ENCODE results near the gene HOMEZ.
"Not testable (repeated sequence)": the region's sequence is repeated elsewhere in the genome, so short reads cannot be mapped to it uniquely, and the experiment has no call there.

HOMEZ gene

DNA sequence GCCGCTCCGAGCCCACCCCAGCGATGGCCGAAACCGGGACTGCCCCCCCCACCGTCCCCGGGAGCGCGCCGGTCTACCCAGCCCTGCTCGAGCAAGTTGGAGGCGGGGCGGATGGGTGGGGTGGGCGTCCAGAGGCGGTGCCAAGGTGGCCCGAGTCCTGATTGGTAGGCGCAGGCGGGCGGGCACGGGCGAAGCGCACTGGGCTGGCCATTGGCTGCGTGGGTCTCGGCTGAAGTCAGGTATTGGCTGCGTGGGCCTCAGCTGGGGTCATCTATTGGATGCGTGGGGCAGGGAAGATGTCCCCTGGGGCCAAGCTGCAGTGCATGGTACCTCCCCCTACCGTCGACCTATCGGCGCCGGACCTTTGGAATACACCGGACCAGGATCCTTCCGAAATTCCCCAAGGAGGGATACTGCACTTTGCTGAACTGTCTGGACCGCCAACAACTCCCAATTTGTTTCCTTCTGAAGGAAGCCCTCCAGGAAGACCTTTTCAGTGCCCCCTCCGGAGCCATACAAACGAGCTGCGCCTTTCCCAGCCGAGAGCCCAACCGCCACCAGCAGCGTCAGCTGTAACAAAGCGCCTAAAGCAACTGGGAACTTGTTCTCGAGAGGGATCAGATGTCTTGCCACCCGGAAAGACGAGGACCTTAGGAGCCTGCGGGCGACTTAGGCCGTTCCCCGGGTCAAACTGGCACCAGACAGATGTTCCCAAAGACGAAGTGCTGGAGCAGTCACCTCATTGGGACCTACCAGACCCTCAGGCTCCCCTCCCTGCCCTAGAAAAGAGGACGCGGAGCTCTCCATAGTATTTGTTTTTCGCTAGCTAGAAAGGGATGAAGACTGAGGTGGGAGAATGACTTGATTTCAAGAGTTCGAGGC, at the start of gene HOMEZ:
Gene HOMEZ, minus strand, starts transcription at position 113 of the 882 bp plus-strand sequence. CDS start 180 bp downstream, outside the sequence.
- peak; percentile 93 for DNase-seq (ENCODE audit: low spot score)

- DNase-seq (ENCODE audit: low spot score) = no peak
Observed at GRCh38 chr14:23335623-23336022, 49.7 kb upstream of the HOMEZ start.

- DNase-seq (ENCODE audit: low spot score) = peak; percentile 74
Observed at GRCh38 chr14:23327947-23328744, 42.2 kb upstream of the HOMEZ start.

DNA sequence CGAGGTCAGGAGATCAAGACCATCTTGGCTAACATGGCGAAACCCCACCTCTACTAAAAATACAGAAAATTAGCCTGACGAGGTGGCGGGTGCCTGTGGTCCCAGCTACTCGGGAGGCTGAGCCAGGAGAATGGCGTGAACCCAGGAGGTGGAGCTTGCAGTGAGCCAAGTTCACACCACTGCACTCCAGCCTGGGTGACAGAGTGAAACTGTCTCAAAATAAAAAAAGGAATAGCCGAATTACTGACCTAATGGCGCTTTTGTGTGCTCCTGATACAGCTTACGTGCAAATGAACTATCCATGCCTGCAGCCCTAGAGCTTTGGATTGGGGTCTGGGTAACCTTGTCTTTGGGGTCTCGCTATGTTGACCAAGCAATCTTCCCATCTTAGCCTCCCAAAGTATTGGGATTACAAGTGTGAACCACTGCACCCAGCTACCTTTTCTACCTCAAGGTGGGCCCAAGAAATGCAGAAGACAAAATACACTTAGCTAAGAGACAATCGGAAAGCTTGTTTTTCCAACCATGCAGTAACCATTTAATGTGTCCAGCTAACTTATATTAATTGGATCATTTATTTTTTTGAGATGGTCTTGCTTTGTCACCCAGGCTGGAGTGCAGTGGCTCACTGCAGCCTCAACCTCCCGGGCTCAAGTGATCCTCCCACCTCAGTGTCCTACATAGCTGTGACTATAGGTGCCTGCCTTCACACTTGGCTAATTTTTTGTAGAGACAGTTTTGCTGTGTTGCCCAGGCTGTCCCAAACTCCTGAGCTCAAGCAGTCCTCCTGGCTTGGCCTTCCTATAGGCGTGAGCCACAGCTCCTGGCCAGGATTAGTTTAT, 40.8 kb upstream of the HOMEZ start:
- no peak for DNase-seq (ENCODE audit: low spot score)

DNA sequence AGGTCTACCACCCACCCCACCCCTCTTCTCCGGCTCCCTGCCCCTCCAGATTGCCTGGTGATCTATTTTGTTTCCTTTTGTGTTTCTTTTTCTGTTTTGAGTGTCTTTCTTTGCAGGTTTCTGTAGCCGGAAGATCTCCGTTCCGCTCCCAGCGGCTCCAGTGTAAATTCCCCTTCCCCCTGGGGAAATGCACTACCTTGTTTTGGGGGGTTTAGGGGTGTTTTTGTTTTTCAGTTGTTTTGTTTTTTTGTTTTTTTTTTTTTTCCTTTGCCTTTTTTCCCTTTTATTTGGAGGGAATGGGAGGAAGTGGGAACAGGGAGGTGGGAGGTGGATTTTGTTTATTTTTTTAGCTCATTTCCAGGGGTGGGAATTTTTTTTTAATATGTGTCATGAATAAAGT, 39.8 kb upstream of the HOMEZ start:
- DNase-seq (ENCODE audit: low spot score) = not testable (repeated sequence)

DNA sequence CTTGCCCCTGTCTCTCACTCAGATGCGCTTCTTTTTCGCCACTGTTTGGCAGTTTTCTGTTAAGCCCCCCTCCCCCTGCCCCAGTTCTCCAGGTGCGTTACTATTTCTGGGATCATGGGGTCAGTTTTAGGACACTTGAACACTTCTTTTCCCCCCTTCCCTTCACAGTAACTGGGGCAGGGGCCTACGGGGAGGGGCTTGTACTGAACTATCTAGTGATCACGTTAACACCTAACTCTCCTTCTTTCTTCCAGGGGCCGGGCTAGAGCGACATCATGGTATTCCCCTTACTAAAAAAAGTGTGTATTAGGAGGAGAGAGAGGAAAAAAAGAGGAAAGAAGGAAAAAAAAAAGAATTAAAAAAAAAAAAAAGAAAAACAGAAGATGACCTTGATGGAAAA, 39.1 kb upstream of the HOMEZ start:
- DNase-seq (ENCODE audit: low spot score) = no peak

DNA sequence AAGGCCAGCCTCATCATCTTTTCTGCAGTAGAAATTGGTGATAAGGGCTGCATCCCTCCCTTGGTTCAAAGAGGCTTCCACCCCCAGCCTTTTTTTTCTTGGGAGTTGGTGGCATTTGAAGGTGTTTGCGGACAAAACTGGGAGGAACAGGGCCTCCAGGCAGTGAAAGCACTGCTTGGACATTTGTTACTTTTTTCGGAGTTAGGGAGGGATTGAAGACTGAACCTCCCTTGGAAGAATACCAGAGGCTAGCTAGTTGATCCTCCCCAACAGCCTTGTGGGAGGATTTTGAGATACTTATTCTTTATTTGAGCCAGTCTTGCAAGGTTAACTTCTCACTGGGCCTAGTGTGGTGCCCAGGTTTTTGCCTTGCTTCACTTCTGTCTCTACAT, 38.5 kb upstream of the HOMEZ start:
- DNase-seq (ENCODE audit: low spot score) = no peak

DNA sequence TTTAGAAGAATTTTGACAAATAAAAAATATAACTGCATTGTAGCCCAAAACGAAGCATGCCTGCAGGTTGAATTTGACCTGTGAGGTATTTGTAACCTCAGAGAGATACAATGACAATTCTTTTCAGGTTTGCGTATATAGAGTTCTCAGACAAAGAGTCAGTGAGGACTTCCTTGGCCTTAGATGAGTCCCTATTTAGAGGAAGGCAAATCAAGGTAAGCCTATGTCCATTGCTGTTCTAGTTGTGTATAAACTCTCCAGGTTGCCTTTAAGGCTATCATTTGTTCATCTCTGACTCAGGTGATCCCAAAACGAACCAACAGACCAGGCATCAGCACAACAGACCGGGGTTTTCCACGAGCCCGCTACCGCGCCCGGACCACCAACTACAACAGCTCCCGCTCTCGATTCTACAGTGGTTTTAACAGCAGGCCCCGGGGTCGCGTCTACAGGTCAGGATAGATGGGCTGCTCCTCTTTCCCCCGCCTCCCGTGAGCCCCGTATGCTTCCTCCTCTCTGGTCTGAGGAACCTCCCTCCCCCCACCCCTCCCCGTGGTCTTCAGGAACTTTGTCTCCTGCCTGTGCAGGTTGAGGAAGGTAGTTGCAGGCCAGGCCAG, 38.0 kb upstream of the HOMEZ start:
- DNase-seq (ENCODE audit: low spot score) = no peak

GRCh38 chr14:23322568-23323517, 36.9 kb upstream of the HOMEZ start:
- no peak for DNase-seq (ENCODE audit: low spot score)

- DNase-seq (ENCODE audit: low spot score) = peak; percentile 46
Observed at GRCh38 chr14:23321572-23322547, 35.9 kb upstream of the HOMEZ start.

- DNase-seq (ENCODE audit: low spot score) = peak; percentile 96
Observed at GRCh38 chr14:23320584-23321571, 34.9 kb upstream of the HOMEZ start, which contains the start of gene PABPN1. Gene PABPN1, plus strand, starts transcription at chr14:23321457. Its CDS starts 13 bp downstream, at chr14:23321470.

DNA sequence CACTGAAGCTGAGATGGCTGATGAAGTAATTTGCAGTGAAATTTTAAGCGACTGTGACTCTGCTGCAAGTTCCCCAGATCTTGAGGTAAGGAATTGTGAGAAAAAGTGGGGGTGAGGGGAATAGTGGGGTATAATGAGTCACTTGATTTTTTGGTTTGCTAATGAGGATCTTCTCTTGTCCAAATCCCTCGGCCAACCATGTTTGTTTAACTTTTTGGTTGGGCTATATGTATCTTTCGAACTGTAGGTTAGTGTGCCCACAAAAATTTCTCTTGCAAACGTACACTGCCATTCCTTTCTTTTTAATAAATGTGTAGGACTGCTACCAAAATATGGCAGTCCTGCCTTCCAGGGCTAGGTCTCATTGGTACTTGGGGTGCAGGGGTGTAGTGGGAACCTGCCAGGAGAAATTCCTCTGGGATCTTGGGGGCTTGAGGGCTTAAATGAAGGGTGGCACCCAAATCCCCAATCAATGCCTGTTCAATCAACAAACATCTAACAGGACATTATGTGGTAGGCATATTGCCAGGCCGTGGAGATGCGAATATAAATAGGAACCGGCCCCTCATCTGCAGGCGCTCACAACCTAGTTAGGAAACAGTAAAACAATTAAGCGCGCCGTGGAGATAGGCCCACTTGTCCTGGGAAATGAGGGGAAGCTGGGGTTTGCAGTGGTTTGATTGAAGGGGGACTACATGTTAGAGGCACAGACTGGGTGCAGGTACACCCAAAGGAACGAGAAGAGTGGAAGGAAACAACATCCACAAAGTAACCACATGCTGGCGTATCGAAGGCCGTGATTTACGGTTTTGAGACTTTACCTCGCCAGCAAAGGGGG, 34.0 kb upstream of the HOMEZ start:
- DNase-seq (ENCODE audit: low spot score) = no peak

DNA sequence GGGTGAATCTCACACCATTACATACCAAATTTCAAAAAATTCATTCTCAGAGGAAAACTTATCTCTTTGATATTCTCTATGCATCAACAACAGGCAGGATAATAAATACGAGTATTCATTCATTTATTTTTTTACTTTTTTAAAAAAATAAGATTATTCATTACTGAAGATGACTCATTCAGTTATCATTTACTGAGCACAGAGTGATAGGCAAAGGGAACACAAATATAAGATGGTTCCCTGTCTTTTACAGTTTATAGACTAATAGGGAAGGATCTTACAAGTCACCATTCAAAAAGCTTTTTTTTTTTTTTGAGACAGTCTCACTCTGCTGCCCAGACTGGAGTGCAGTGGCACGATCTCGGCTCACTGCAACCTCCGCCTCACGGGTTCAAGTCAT, 30.4 kb upstream of the HOMEZ start:
- DNase-seq (ENCODE audit: low spot score) = no peak

DNA sequence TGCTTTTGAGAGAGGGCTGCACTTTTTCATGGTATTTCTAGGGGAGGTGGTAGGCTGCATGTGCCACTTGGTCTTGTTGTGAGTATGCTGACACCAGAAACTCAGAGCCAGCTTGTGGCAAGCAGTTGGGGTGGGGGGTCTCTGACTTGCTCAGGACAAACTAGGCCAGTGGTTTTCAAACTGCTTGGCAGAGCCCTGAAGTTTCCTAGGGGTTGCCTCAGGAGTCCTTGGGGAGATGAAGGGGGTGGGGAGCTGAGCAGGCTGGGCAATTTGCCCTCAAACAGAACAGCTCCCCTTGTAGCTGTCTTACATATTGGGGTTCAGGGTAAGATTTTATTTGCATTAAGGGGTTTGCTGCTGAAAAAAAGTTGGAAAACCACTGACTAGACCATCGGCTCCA, 24.6 kb upstream of the HOMEZ start:
- no peak for DNase-seq (ENCODE audit: low spot score)

DNA sequence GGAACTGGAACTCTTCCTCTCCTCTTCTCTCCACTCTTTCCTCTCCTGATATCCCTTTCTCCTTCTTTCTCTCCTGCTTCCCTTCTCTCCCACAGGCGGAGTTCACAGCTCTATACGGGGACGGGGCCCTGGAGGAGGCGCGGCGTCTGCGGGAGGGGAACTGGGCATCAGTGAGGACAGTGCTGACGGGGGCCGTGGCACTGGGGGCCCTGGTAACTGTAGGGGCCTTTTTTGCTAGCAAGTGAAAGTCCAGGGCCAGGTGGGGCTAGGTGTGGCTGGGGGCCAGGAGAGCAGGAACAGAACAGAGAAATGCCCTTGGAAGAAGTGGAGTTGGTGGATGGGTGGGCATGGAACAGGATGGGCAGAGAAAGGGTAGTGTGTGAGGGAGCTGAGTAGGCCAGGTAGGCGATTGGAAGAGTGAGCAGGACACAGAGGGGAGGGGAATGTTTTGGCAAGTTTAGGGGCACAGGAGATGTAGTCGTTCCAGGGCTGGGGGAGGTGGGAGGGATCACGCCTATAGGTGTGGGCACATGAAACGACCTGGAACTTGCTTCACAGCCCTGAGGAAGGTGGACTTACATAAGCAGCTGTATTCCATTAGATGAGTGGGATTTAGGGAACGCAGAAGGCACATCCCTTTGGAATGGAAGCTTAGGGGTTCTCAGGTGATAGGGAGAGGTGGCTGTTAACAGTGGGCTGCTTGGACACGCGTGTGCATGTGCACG, 23.0 kb upstream of the HOMEZ start:
- no peak for DNase-seq (ENCODE audit: low spot score)

Measured in HuH-7.5 (cell line).